HG02840 (cell line): ENCODE results near the gene CWC25.
A peak's percentile ranks its signal among the peaks of the same experiment; 100 is the strongest.

Experiments used
- ATAC-seq: cut with Tn5 transposase; IDR thresholded peaks from one replicate; pipeline ENCODE4 v1.9.1; 2021; ENCODE audit warnings: mild to moderate bottlenecking, moderate library complexity, moderate number of reproducible peaks; ENCODE audit not compliant: unreplicated experiment, low FRiP score

The CWC25 gene

DNA sequence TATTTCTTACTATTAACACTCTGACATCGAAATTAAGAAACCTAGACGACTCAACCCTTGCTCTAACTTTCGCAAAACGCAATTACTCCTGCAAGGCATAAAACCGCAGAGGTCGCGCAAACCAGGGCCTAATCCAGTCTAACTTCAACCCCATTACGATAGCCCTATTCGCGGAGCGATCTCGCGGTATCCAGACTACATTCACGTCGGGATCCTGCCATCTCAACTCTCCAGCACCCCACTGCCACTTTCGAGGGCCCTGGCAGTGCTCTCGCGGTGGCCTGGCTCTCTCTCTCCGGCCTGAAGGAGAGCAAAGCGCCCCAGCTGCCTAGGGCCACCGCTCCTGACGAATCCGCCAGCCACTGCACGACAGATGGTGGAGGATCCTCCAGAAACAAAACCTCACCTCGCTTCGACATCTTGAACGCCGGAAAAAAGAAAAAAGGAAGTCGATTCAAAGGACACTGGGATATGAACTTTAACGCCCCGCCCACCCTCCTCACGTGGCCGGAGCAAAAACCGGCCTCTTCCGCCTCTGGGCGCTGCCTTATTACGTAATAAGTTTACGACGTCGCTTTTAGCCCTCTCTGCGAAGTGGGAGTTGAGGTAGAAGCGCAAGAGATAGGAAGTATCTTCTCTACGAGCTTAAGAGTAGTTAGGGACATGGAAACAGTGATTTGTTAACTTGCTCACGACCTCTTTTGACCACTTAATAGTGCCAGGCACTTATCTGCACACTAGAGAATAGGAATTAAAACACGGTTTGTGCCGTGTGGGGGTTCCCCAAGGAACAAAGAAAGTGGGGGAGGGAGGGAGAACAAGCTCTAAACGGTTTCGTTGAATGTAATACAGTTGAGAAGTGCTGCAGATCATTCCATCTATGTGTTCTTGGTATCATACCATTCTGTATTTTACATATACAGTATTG lies 28.4 kb upstream of the CWC25 start, which contains the start of gene RPL23:
Gene RPL23, minus strand, starts transcription at position 430 of the 928 bp plus-strand sequence. Its CDS starts 11 bp downstream, at position 419.
- ATAC-seq, result peak; percentile 91

DNA sequence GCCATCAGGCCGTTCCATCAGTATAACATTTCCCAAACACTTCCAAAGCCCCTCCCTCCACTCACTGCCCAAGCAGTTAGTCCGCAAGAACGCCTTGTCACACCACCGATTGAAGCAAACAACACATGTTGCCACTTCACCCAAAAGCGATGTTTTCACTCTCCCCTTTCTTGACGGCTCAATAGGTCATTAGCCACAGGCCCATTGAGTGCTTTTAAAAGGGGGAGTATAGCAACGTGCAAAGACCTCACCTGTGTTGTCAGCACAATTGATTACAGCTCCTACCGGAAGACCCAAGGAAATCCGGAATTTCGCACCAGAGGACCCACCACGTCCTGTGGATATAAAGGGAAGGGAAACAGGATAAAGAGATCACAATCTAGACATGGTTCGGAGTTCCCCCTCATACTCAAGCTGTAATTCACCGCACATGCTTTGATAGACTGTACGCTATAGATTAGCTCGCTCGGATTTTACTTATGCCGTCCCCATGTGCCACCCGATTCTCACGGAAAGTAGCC lies 27.7 kb upstream of the CWC25 start:
- ATAC-seq, result no peak

DNA sequence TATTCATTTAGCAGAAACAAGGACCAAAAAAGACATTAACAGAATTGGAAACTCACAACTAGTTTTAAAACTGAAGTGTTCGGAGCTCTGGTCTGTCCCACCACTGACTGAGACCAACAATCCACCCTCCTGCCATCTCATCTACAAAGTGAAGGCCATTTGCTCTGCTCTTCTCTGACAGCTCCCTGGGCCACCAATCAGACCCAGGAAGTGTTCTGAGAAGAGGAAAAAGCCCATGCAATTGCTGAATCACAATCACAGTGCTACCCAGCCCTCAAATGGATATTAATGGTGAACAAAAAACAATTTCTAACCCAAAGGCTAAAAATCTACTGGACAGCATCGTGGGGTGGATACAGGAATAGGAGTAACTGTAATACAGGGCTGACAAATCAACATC lies 26.3 kb upstream of the CWC25 start:
- no peak for ATAC-seq

DNA sequence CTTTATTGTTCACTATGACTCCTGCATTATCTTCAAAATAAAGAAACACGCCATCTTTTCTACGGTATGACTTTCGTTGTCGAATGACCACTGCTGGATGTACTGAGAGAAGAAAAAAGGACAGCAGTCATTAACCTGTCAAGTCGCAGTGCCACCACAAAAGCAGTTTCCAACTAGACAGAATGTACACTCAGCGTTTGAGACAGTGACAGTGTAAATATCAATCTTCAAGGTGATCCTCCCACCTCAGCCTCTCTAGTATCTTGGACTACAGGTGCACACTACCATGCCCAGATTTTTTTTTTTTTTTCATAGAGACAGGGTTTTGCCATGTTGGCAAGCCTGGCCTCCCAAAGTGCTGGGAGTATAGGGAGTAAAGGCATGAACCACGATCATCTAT lies 25.3 kb upstream of the CWC25 start:
- no peak for ATAC-seq

DNA sequence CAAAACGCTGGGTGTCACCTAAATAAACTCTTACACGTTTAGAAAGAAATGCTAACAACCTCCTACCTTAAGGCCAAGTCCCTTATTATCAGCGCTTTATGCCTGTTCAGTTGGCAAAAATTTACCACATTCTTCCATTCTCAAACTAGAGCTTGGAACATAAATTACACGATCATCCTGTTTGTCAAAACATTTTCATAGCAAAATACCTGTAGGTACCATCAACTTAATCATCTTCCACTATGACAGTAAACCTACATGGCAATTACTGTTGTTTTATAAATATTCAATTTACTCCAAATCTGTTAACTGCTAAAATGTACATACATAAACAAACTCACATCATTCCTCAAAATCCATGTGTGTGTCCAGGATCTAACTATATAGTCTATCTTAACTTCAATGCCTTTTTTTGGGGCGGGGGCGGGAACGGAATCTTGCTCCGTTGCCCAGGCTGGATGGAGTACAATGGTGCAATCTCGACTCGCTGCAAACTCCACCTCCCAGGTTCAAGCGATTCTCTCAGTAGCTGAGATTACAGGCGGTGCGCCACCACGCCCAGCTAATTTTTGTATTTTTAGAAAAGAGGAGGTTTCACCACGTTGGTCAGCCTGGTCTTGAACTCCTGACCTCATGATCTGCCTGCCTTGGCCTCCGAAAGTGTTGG lies 24.0 kb upstream of the CWC25 start:
- ATAC-seq, result no peak

DNA sequence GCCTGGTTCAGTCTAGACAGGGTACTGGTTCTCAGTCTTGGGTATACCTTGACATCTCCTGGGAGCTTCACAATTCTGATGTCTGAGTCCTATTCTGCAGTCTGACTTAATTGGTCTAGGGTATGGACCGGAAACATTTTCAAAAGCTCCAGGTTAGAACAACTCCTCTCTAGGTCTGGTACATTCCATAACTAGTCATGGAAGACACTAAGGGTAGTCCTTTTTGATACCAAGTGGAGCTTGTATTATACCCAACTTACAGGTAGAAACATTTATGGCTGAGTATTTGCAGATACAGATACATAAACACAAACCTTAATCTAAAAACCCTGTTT lies 23.4 kb upstream of the CWC25 start:
- ATAC-seq, result no peak

DNA sequence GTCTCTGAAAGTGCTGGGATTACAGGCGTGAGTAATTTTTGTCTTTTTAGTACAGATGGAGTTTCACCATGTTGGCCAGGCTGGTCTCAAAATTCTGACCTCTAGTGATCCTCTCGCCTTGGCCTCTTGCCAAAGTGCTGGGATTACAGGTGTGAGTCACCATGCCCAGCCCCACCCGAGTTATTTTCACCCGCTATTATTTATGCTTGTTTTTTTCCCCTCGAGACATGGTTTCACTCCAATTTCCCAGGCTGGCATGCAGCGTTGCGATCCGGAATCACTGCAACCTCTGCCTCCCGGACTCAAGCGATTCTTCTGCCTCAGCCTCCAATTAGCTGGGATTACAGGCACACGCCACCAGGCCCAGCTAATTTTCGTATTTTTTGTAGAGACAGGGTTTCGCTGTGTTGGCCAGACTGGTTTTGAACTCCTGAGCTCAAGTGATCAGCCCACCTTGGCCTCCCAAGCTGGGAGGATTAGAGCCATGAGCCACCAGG lies 19.2 kb upstream of the CWC25 start:
- ATAC-seq, result no peak

DNA sequence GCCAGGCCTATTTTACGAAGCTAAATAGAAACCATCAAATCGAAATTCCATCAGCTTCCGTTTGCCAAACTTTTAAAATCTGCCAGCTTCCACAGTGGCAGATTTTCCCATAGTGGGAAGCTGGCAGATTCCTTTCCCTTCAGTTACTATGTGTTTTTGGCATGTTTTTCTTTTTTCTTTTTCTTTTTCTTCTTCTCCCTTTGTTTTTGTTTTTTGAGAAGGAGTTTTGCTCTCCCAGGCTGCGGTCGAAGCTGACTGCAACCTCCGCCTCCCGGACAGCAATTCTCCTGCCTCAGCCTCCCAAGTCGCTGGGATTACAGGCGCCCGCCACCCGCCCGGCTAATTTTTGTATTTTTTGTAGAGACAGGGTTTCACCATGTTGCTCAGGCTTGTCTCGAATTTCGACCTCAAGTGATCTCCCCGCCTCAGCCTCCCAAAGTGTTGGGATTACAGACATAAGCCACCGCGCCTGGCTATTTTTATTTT lies 684 bp upstream of the CWC25 start:
- no peak for ATAC-seq

DNA sequence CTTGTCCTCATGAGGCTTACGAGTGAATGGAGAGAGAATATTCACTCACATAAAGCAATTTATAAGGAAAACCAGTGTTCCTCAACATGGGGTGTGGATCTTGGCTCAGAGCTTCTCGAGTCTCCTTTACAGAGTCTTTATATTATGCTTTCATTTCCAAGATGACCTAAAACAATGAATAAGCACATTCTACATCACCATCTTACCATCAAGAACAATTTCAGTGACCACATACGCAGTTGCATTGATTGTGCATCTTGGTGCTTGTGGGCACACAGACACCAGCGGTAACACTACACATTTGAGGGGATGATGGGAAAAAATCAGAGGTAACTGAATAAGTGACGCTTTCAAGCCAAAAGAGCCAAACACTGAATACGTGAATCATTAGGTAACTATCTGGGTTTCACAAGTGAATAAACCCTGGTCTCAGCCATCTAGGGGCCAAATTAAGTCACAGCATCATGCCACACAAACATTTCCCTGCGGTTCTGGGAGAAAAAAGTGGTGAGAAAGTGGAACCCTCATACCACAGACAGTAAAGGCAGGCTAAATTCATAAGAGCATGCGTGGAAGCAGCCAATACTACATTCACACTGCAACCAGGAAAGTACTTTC lies 9.4 kb downstream of the CWC25 start:
- no peak for ATAC-seq

DNA sequence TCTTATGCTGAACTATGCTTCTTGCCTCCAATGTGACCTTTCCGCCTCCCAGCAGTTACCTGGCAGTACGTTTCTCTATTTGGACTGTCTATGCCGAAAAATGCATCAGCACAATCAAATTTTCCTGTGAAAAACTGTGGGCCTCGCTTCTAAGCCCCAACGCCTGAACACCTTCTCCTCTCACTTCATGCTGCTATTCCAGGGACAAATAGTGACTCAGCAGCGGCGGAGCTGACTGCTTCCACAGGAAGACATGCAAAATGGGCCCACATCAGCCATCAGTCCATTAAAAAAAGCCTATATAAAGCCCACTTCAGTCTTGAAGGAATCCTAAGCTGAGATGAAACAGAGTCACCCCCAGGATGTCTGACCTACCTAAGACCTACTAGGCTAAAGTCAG lies 15.3 kb downstream of the CWC25 start:
- ATAC-seq, result no peak

DNA sequence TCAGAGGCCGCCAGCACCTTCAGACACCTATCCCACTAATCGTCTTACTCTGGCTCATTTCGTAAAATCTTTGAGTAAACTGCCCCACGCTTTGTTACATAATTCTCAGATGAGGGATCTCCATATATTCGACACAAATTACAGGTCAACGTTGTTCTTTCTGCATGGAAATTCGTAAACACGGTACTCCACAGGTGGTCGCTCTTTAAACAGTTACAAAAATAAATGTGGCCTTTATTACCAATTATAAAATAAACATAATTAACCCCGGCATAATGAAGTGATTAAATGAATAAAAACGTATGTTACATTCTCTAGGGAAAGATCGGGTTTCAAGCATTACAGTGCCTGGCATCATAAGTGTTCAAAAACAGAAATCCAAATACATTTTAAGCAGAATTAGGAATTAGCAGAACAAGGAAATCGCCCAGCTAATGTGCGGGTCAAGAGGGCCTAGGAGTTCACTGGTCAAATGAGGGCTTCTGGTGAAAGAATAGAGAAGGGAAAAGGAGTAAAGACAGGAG lies 24.8 kb downstream of the CWC25 start:
- ATAC-seq, result no peak

DNA sequence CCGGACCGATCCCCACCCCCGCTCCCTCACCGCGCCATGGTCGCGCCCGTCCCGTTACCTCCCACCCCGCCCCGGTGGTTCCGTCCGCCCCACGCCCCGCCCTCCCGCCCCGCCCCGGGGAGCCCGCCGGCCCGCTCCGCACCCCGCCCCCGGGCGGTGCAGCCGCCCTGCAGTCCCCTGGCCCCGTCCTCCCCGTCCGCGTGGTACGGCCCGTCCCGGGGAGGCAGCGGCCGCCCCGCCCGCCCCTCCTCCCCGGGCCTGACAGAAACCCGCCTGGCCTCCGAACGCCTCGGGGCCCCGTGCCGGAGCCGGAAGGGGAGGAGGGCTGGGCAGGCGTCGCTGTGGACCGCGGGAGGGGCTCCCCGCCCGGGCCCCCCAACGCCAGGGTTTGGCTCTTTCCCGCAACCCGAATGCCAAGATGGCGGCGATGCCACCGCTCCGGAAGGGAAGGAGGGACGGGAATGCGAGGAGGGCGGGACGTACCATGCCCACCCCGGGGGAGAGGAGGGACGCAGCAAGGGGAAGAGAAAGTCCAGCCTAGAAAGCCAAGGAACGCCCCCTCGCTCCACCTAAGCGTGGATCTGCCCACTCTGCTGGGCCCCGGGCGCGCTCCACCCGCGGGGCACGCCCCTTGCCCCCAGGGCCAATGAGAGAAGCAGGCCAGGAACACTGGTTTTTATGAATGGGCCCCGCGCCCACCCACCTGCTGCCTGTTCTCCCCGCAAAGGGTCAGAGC lies 25.5 kb downstream of the CWC25 start, which contains the start of gene PIP4K2B:
Gene PIP4K2B, minus strand, starts transcription at position 56 of the 736 bp plus-strand sequence. CDS start 132 bp downstream, outside the sequence.
- peak; percentile 80 for ATAC-seq

DNA sequence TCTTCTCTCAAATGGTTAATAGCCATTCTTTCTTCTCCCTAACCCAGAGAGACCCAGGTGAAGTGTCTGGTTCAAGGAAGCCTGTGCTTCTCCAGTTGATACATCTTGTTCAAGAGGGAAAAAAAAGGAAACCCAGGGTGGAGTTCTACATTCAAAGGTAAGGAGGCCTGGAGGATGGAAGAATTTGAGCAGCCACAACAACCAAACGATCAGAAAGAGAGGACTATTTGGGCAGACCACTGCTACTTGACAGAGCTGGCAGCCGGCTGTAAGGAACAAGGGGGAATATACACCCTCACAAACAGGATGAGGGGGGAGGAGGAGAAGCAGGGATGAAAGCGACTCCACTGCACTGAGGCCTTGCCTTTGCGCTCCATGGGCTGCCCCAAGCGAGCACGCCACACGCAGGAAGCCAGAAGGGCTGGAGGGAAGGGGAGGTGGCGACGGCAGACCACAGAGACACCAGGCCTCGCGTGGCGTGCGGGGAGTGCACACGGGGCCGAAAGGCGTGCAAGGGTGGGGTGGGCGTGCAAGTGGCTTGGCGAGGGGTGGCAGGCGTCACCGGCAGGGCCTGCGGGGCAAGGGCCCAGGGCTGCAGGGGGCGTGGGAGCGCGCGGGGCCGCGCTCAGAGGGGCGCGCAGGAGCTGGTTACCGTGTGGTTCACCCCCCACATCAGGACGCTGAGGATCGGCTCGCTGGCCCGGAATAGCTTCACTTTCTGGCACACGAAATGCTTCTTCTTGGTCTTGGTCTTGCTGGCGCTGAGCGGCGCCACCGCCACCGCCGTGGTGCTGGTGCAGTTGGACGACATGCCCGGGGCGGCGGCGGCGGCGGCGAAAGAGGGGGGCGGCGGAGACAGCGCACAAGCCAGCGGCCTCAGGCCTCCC lies 26.3 kb downstream of the CWC25 start:
- ATAC-seq, result peak; percentile 18

DNA sequence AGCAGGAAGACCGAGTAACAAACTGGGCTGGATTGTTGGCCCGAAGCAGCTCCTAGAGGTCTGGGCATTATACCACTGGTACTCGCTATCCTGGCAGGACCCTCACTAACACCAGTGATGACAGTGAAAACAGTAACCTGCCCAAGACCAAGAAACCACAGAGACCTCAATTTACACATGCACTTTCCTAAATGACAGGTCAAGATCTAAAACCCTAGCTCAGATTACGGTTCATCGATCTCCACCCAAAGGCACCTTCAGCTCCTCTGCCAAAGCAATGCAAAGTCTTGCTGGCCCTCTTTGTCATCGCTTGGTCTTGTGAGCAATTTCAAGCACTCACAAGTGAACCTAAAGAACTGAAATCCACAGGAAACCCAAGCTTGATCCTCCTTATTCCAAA lies 27.3 kb downstream of the CWC25 start:
- ATAC-seq, result no peak

DNA sequence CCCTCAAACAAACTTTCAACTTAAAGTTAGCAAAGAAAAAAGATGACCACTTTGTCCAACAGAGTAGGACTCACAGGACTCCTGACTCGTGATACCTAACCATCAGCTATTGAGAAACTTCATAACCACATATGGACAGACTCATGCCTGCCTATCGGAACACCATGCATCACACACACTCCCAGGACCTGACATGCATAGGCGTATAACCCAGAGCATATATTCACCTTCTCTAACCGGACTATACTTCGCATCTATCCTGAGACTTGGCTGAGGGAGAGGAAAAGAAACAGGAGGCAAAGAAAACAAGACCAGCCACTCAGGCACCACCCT lies 28.0 kb downstream of the CWC25 start:
- no peak for ATAC-seq

DNA sequence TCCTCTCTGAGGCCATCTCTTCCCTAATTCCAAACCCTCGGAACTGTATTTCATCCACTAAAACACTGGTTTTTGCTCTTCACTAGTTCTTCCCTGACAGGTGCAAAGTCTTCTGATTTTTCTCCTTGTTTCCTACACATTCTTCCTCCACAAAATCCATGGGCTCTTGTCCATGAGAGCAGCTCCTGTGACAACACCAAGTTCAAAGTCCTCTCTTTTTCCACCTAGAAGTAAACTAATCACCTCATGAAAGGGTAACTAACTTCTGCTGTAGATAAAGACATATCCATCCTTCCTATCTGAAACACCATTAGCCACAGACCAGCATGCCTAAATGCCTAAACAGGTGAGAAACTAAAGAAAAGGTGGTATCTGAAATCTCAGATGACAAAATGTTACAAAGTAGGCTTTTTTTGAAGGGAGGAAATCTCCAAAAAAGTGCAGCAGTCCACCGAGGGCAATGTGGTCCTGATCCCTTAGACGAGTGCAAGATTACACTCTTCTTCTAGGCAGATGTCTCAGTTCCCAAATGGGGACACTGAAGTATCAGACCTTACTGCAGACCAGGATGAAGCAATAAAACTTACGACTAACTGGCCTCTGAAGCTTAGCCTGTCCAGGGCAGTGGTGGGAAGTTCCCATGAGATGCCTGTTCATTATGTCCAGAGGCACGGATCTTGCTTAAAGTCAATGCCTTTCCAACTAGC lies 28.5 kb downstream of the CWC25 start:
- ATAC-seq, result no peak

DNA sequence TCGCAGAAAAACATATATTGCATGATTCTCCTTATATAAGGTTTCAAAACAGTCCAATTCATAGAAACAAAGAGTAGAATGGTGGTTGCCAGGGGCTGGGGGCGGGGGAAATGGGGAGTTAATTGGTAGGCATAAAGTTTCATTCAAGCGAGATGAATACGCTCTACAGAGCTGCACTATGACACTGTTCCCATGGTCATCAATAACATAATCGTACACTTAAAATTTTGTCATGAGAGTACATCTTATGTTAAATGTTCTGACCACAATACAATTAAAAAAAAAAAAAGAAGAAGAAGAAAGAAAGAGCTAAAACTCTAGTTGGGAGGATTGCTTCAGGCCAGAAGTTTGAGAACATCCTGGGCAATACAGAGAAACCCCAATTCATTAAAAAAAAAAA lies 30.9 kb downstream of the CWC25 start:
- no peak for ATAC-seq

DNA sequence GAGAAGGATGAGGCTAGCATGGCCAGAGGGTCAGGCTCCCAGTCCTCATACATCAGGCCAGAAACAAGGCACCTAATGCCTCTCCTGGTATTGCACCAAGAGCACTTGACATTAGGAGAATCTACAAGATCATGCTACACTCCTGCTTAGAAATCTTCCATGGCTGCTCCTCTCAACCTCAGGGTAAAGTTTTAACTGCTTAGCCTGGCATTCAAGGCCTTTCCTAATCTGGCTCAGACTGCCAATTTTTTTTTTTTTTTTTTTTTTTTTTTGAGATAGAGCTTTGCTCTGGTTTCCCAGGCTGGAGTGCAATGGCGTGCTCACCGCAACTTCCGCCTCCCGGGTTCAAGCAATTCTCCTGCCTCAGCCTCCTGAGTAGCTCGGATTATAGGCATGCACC lies 34.0 kb downstream of the CWC25 start:
- ATAC-seq, result no peak
